Frontal cortex (tissue), 4 donors: ENCODE data around the gene NDUFV2. TPM values are rescaled to one million over a fixed set of nuclear protein-coding genes. Genes with fewer than 3 reads are reported as not detected.
"Not testable (repeated sequence)": the region's sequence is repeated elsewhere in the genome, so short reads cannot be mapped to it uniquely, and the experiment has no call there.

Source experiments
- DNase-seq, 2 donors: peaks; one replicate each; pipeline ENCODE4 v3.0.0; 2012; ENCODE audit warnings: low spot score in 2 of 2
- FAIRE-seq: peaks from 2 replicates; lab custom pipeline; 2012; peaks lifted over from hg19 to GRCh38; lab: Jason Lieb, UNC
- total RNA-seq: library from RNA; depleted of rRNA; stranded (reverse); fragments of >200 nt; gene quantifications from one replicate; pipeline ENCODE4 v1.2.3, GENCODE V29; 2014
- donor health status: control.
- donor health status: control.
- donor health status: control.

Gene NDUFV2
- total RNA-seq, 1 donor from 2014 or later = 85.2 TPM

DNA sequence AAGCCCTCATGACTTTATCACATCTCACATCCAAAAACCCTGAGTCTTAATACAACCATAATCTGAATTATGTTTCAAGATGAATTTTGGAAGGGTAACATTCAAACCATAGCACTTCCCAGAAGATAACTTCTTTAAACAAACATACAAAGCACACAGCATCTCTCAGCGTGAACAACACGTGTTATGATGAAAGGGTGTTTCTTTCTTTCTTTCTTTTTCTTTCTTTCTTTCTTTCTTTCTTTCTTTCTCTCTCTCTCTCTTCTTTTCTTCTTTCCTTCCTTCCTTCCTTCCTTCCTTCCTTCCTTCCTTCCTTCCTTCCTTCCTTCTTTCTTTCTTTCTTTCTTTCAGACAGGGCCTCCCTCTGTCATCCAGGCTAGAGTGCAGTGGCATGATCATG is 13.8 kb upstream of the NDUFV2 start:
- not testable (repeated sequence) for DNase-seq, FAIRE-seq

DNA sequence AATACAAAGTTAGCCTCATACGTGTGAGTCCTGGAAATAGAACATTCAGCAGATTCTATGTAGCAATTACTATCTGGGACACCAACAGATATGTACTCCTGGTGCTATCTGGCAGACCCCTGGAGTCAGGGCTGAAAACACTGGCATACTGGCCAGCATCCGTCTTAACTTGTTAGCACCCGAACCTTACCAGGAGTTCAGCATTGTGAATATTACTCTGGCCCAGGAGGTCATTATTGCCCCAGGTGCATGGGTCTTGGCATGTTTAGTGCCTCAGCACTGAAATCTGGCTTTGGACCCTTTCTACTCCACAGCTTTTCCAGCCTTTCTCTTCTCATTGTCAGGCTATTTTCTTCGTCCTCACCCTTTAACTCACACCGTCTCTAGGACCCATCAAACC is 11.9 kb upstream of the NDUFV2 start:
- no peak for DNase-seq
- no peak for FAIRE-seq

DNA sequence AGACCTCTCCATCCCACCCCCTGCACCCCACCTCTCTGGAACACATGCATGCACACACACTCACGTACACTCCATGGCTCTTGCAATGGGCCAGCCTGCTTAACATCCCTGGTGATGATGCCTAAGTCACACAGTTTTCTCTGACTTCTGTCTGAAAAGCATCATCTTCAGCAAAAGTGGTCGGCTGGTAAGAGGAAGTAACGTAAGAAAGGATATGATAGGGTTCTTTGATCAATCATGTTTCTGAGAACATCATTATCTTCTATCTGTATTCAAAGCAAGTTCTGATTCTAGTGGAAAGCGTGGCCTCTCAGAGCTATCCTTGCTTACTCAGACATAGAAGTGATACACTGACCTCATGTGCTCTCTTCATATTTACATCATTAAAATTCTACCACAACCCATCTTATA is 11.4 kb upstream of the NDUFV2 start:
- DNase-seq (no peak), FAIRE-seq (no peak)

DNA sequence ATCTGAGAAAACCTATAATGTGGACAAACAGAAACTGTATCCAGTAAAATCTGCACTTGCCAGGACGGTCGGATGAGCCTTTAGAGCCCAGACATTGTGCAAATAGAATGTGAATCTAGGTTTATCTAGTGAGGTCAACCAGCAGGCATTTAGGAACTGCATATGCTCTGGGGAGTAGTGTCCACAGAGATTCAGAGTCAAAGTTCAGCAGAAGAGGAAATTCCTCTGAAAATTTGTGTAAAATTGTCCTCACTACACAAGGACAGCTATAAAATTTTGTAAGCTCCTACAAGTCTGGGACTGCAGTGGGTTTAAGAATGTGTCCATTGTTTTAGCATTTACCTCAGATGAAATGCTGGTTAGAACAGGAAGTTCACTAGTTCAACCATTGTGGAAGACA is 9.8 kb upstream of the NDUFV2 start:
- FAIRE-seq (no peak), DNase-seq (no peak)

DNA sequence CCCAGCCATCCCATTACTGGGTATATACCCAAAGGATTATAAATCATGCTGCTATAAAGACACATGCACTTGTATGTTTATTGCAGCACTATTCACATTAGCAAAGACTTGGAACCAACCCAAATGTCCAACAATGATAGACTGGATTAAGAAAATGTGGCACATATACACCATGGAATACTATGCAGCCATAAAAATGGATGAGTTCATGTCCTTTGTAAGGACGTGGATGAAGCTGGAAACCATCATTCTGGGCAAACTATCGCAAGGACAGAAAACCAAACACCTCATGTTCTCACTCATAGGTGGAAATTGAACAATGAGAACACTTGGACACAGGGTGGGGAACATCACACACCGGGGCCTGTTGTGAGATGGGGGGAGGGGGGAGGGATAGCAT is 9.4 kb upstream of the NDUFV2 start:
- not testable (repeated sequence) for DNase-seq, FAIRE-seq

DNA sequence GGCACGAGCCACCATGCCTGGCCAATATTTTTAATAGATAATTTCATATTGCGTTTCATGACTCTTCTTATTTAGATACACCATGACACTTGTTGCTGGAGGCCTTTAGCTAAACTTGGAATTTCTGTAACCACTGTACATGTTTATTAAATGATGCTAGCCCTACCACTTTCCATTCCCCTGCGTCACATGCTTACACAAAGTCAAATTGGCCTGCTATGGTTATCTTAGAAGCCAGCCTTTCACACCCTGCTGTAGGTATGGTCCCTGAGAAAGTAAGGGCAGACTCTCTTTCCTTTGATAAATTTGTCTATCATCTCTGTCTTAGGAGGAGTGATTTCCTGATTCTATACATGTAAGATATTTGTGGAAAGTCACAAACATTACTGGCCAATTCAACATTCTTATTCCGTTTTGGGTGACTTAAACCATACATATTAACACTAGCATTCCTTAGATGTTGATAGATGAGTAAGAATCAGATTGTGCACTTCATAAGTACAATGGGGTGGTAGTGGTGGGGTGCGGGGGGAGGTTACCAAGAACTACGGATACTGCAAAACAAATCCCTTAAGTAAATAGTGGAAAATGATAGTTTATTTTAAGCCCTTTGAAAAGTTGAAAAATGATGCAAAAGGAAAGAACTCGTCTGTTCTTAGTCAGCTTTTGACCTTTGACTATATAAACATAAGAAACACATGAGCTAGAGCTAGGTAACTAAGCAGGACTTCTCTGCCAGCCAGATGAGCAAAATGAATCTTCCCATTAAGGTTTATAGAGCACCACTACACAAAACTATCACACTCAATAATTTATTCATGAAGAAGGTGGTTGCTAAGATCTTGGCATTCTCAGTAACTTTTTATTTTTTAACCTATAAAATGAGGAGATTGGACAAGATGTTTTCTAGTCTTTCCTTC is 7.9 kb upstream of the NDUFV2 start:
- DNase-seq (no peak), FAIRE-seq (no peak)

DNA sequence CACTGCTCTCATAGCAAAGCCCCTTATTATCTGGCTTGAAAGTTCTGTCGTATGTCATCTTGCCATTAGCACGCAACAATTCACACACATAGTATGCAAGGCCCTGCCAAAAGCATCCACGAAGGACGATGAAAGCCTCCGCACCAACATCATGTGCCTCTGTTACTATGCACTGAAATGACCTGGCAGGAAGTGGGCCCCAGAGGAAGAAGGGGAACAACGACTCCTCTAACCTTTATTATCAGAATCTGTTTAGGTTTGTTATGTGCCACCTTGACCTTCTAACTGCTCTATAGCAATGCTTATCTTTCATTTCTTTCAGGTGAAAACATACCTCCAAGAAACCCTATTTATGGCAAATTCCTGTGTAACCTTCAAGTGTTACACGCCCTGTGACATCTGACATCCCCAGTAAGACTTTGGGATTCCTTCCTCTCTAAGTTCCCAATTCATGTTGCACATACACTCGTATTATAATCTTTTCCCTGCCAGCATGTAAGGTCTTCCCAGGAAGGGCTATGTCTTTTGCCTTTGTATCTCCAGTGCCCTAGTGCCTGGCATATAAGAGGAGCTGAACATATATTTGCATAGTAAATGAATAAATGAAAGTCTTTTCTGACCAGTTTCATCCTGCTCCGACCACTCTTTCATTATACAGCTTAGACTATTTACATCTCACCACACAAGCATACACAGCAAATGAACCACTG is 7.0 kb upstream of the NDUFV2 start:
- FAIRE-seq (no peak), DNase-seq (no peak)

DNA sequence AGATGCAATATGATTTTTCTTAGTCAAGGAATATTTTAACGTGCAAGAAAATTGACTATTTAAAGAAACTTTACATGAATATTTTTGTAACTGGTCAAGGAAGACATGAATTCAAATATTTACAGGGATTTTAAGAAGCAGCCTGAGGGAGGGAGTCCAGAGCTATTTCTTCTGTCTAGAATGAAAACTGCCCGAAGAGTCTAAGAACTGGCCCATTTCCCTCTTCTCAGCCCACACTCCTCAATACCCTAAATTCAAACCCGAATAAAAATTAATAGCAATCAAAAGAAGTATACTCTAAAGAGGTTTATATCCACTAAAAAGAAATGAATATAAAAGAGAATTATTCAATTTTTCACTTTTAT is 6.5 kb upstream of the NDUFV2 start:
- DNase-seq (no peak), FAIRE-seq (no peak)

DNA sequence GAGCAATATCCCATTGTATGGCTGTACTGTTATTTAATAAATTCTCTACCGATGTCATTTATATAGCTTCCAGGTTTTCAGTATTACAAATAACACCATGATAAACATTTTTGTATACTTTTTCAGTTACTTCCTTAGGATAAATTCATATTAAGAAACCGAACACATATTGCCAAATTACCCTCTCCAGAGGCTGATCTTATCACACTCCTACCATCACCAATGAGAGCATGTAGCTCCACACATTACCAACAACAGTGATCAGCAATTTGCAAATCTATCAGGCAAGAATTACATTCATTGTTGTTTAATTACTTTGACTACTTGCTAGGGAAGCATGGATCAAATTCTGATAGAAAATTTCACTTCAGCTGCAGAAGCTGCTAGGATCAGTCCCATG is 5.8 kb upstream of the NDUFV2 start:
- no peak for FAIRE-seq
- DNase-seq = no peak

DNA sequence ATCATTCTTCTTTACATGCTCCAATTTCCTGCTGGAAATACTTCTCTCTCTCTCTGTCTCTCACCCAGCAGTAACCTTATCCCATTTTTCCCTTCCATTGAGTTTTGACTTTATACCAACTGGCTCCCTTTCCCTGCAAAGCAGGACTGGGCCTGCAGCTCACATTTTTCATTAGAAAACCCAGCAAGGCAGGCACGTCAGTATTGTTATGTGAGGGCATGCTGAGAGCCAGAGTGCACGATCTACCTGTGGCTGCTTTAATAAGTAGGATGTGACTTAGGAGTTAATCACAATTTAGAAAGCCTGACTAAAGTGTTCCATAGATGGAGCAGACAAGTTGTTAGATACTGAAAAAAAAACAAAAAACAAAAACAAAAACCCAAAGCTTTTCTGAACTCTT is 5.2 kb upstream of the NDUFV2 start:
- FAIRE-seq (no peak), DNase-seq (no peak)

DNA sequence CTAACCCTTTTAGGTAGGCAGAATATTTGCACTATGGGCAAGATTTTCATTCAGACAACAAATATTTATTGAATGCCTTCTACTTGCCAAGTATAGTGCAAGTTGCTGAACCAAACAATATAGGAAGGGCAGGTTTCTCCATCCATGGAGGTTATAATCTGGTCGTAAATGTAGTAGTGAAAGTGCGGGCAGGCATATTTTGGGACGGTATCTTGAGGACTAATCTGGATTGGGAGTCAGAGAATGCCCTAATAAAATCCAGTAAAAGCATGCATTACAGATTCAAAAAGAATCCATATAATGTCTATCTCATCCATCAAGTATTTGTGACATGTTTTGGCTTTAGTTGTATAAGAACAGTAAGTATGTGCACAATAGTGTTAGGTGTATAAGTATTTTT is 1.7 kb upstream of the NDUFV2 start:
- no peak for FAIRE-seq

DNA sequence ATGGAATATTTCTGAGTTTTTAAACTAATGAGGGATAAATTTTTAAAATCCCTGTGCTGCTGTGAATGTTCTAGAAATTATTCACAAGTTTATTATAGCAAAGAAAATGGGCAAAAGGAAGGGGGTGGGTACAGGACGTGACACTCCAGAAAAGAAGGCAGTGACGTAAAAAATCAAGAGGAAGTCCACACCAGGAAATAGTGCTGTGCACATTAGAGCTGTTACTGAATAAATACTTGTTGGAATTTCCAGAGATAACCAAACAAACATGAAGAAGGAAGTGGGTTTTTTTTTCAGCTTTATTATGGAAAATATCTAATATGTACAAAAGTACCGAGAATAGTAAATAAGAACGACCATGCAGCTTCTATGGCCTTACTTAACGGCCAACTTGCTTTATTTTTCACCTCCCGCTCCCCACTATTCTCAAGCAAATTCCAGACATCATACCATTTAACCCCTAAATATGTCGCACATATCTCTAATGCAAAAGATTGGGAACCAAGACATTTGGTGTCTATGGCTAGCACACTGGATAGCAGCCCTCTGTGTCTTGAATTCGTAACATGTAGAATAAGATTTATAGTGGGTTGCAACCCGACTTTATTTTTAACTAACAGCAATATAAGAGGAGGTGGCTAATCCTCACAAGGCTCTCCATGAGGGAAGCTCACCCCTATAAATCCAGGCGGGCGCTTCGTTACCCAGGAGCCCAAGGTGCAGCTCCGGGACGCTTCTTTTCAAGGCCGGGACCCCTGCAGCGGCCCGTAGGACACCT is 580 bp upstream of the NDUFV2 start:
- peak in 1 of 2 donors; percentile 46 for DNase-seq
- FAIRE-seq = no peak

More for the DNA sequence above, 1.7 kb upstream of the NDUFV2 start:
- no peak for DNase-seq

DNA sequence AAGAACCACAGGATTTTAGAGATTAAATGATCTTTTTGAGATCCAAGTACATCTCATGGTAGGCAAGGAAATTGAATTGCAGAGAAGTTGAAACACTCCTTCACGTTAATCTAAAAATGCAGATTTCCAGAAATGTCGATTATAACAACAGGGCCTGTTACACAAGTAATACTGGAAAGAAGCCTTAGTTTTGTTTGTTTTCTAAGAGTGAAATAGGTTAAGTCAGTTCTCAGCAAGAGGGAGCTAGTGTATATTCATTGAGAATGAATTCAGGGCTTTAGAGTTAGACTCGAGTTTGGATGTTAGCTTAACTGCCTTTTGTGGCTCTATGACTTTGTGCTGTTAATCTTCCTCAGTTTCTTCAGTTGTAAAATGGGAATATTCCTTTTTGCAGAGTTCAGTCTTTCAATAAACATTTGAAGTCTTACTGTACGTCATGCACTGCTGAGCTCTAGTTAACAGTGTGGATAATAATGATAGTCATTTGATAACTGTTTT is 926 bp downstream of the NDUFV2 start:
- DNase-seq = no peak
- no peak for FAIRE-seq

DNA sequence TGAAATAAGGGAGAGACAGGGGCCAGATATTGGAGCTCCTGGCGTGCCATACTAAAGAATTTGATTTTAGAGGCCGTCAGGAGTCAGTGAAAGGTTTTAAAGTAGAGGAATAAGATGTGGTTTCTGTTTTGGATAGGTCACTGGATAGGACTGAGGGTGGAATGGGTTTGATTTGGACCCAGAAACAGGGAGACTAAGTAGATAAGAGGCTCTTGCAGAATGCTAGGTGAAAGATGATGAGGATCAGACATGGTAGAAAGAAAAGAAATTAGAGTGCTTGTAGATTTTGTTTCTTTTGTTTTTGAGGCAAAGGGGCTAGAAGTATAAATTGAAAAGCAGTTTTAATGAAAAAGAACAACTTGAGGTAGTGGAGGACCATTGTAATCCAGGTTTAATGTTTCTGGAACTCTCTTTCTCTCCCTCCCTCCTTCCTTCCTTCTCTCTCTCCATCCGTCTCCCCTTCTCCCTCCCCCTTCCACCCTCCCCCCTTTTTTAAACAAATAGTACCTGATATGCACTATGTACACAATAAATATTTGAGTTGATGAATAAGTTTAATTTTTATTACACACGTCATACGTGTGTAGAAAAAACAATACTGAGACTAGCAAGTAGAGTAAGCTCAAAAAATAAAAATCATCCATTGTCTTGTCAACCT is 1.9 kb downstream of the NDUFV2 start:
- no peak for FAIRE-seq
- DNase-seq = no peak

DNA sequence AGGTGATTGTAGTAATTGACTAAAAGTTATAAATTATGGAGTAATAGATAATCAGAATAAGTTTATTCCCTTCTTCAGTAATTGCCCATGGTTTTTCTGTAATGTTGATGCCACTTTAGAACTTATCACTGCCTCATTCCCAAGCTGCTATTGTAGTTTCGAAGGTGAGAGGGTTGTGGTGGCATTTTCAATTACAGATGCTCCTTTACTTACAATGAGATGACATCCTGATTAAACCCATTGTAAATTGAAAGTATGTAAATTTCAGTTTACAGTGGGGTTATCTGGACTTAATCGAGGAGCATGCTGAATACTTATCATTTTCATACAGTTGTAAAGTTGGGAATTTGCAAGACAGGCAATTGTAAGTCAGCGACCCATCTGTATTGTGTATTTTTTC is 2.9 kb downstream of the NDUFV2 start:
- DNase-seq (no peak), FAIRE-seq (no peak)

DNA sequence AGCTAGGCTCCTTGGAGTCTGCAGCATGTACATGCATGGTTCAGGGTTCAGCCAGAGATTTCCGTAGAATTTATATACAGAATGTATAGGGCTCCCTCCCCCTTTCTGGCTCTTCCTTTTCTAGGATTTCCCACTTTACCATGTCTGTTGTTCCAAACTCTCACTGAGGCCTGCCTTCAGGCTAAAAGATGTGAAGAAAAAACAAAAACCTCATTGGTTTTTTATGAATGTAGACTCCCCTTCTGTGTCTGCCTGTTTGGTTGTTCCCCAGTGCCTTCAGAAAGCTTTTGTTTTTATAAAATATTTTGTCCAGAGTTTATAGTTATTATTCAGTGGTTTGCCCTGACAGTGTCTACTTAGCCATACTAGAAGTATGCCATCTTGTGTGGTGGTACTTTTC is 3.6 kb downstream of the NDUFV2 start:
- no peak for FAIRE-seq
- DNase-seq = no peak

DNA sequence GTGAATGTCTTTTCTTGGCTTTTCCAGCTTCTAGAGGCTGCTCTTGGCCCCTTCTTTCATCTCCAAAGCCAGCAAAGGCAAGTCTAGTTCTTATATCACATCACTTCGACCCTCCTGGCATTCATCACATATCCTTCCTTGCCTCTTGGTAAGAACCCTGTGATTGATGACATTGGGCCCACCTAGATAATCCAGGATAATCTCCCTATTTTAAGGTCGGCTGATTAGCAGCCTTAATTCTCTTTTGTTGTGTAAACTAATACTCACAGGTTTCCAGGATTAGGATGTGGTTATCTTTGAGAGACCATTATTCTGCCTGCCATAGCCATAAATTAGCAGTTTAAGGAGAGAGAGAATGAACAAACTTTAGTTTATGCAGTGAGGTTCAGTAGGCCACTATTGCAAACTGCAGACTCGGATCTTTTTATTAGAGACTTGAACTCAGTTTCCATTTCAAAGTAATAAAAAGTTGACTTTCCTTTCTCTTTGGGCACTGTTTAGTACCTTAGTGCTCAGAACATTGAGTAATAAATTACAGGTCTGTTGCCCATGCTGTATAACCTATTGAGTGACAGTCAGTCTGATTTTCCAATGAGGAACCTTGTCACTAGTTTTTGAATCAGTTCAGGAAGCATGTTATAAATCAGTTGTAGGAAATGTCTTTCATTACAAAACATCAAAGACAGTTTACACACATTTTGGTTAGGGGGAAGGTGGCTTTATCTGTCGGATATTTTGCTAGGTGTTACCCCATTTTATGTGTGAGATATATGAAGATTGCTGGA is 4.5 kb downstream of the NDUFV2 start:
- DNase-seq = no peak
- no peak for FAIRE-seq

DNA sequence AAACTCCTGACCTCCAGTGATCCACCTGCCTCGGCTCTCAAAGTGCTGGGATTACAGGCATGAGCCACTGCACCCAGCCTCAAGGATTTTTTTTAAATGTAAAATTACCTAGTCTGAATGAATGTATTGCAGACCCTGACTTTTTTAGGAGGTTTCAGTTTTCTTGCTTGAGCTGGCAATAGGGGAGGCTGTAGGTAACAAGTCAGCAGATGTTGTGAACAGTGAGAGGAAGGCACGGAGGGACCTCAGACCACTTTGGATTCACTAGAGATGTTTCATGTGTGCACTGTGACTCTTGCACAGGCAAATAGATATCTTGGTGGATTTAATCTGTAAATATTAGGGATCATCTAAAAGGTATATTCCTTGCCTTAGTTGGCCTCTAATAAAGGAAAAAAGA is 6.4 kb downstream of the NDUFV2 start:
- FAIRE-seq (no peak), DNase-seq (no peak)

DNA sequence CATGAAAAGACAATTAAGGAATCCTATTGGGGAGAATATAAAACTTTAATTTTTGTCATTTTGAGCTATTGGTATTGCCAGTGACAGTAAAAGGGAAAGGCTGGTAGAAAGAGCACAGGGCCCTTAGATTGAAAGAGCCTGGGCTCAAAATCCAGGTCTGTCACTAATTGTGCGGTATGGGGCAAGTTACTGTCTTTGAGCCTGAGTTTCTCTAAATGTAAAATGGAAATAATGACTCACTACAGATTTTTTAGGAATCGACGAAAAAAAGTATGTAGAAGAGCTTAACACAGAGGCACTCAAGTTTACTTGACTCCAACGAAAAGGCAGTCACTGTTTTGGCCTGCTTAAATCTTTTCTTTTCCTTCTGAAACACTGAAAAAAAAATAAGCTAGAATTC is 7.0 kb downstream of the NDUFV2 start:
- no peak for FAIRE-seq

More for the DNA sequence above, 7.0 kb downstream of the NDUFV2 start:
- DNase-seq = no peak
